IPS-11a (cell line): ENCODE measurements around the gene KBTBD2.
"Not testable (repeated sequence)": the region's sequence is repeated elsewhere in the genome, so short reads cannot be mapped to it uniquely, and the experiment has no call there.

Experiments
- H3K4me3 ChIP-seq: one replicate; pipeline ENCODE4 v1.5.1; 2013; ENCODE audit warnings: low read depth, low read length, control low read depth

KBTBD2 gene

GRCh38 chr7:32891043-32891799 lies at the start of gene KBTBD2:
KBTBD2 (minus strand) TSS chr7:32891760; CDS start chr7:32879604, 12,156 bp downstream.
- peak within 1 kb of the TSS; percentile 81 for H3K4me3 ChIP-seq

GRCh38 chr7:32941181-32941580 lies 49.6 kb upstream of the KBTBD2 start:
- no peak overlapping the region for H3K4me3 ChIP-seq

GRCh38 chr7:32937344-32938174 lies 46.0 kb upstream of the KBTBD2 start:
- no peak overlapping the region for H3K4me3 ChIP-seq

DNA sequence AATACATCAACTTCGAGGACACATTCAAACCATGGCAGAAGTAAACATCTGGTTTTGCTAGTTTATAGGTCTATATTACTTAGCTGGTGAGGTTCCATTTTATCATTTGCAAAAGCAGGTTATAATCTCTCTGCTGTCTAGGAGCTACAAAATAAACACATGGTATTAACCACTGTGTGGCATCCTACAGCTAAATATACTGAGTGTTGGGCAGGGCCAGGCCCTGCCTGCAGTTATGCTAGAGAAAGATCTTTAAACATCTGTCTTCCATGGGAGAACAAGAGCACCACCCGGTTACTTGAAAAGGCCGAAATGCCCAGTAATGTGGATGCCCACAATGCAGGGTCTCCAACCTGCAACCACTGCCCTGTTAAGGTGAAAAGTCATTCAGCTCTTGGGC lies 45.1 kb upstream of the KBTBD2 start:
- no peak overlapping the region for H3K4me3 ChIP-seq

DNA sequence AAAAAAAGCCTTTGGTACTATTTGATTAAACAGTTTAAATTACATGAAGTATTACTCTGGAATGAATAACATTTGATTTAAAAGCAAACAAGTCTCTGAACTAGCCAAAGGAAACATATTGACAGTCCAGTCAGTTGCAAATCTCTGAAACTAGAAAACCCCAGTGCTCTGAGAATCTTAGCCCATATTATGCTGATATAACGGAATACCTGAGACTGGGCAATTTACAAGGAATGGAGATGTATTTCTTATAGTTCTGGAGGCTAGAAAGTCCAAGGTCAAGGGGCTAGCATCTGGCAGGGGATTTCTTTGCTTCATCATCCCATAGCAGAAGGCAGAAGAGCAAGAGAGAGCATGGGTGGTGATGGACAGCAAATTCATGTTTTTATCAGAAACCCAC lies 44.0 kb upstream of the KBTBD2 start:
- H3K4me3 ChIP-seq: no peak overlapping the region

- H3K4me3 ChIP-seq: no peak overlapping the region
These were observed 38.8 kb upstream of the KBTBD2 start for GRCh38 chr7:32930378-32930777.

- no peak overlapping the region for H3K4me3 ChIP-seq
These were observed 38.0 kb upstream of the KBTBD2 start for GRCh38 chr7:32929430-32930143.

GRCh38 chr7:32928785-32929298 lies 37.3 kb upstream of the KBTBD2 start:
- no peak overlapping the region for H3K4me3 ChIP-seq

DNA sequence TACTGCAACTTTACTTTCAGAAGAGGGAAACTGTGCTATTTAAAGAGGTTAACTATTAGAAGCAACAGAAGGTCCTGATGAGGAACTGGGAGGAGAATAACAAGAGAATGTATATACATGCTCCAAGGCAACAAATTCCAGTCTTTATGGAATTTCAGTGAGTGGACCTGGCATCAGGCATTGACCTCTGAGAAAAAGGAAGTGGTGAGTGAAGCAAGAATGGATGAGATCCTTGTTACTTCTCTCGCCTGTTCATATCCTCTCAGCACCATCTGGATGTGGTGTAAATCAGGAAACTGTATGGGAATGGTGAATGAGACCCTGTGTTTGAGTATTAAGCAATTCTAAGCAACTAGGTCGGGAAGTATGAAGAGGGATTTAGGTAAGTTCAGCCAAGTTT lies 30.3 kb upstream of the KBTBD2 start:
- no peak overlapping the region for H3K4me3 ChIP-seq

DNA sequence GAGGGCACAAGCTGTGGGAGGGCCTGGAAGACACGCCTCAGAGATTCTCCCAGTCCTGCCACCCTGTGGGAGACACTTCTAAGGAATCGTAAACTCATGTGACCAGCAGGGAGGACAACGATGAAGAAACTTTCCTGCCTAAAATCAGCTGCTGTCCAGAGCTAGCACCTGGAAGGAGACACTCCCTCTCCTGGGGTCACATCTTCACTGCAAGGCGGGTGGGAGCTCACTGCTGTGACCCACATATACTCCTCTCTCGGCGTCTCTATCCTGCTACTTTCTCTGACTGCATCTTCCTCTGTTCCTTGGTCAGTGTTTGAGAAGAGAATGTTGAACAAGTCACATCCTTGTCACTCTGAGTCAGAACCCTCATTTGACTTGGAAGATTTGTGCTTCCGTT lies 25.4 kb upstream of the KBTBD2 start:
- H3K4me3 ChIP-seq: not testable (repeated sequence)

- H3K4me3 ChIP-seq: no peak overlapping the region
These were observed 24.4 kb upstream of the KBTBD2 start for GRCh38 chr7:32916006-32916405.

DNA sequence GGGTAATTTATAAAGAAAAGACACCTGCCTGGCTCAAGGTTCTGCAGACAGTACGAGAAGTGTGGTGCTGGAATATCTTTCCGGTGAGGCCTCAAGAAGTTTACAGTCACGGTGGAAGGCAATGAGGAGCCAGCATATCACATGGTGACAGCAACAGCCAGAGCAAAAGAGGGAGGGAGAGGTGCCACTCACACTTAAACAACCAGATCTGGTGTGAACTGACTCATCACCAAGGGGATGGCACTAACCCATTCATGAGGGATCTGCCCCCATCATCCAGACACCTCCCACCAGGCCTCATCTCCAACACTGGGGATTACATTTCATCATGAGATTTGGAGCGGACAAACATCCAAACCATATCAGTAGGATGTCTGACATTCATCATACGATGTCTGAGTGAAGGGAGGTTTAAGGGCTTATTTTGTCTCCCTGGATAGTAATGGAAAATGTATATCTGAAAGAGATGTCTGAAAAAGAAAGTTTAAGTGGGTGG lies 23.5 kb upstream of the KBTBD2 start:
- no peak overlapping the region for H3K4me3 ChIP-seq

DNA sequence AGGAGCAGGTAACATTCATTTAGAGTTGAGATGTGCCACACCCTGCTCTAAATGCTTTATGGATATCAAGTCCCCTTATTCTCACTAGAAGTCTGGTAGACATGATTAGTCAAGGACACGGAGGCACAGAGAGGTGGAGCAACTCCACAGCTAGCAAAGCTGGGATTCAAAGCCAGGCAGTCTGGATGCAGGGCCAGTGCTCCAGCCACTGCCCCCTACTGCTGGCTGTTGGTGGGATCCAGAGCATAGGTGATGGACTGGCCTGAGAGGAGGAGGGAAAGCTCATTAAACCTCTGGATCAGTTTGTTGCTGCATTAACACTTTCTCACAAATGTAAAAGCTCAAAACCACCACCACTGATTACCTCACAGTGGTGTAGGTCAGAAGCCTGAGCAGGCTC lies 22.6 kb upstream of the KBTBD2 start:
- no peak overlapping the region for H3K4me3 ChIP-seq

DNA sequence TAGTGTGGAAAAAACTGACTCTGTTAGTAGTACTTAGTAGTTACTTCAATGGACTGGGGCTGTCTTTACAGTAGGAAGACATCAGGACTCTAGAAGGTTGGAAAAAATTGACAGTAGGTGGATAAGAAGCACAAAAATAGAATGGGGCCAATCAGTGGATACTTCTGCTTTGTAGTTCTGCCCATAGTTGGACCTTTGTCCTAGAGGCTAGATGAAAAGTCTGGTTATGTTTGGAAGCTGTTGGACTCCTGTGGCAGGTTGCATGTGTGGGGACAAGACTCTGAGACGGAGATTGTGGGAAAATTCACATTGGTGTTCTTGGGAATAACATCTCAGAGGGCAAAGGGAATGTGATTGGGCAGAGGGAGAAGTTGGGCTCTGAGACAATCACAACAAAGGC lies 18.6 kb upstream of the KBTBD2 start:
- H3K4me3 ChIP-seq: no peak overlapping the region

DNA sequence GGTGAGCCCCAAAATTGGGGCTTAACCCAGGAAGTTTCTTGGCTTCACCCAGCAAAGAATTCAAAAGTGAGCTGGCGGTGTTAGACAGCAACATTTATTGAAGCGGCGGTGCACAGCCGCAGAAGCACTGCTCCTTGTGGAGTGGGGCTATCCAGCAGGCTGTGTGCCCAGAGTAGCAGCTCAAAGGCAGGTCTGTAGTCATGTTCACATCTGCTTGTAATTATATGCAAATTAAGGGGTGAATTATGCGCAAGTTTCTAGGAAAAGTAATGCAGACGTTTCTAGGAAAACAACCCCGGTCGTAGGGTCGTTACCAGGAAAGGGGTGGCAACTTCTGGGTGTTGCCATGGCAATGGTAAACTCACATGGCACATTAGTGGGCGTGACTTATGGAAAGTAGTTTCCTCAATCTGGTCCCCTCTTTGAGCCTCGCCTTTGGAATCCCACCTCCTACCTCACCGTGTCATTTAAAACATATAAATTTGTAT lies 13.7 kb upstream of the KBTBD2 start:
- H3K4me3 ChIP-seq: peak overlapping the region; percentile 31

DNA sequence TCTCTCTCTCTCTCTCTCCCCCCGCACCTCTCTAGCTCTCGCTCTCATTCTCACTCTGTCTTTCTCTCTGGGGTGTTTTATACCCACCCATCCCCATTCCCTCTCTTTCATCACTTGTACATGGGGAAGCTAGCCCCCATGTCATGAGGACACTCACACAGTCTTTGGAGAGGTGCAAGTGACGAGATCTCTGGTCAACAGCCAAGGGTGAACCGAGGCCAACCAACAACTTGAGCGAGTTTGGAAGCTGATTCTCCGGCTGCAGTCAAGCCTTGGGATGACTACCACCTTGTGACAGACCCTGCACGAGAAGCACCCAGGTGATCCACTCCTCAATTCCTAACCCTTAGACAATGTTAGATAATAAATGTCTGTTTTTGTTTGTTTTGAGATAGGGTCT lies 10.1 kb upstream of the KBTBD2 start:
- H3K4me3 ChIP-seq: no peak overlapping the region

DNA sequence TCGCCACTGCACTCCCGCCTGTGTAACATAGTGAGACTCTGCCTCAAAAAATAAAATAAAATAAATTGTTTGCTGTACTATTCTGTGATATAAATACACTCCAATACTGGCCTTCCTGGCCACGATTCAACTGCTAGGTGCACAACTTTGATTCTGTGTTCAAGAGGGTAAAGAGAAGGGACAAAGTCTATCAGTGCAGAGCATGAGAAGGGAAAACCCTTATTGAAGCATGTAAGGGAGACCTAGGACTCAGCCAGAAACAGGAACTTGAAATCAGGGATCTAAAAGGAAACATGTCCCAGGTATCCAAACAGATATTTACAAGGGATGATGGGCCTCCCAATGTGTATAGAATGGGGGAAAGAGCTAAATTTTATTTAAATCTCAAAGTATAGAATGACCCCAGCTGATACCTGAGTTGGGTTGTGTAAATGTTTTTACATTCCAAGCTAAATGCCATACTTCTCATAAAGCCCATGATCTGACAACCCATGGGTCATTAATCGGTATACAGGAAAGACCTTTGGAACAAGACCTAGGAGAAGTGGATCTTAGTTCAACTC lies 9.0 kb upstream of the KBTBD2 start:
- H3K4me3 ChIP-seq: no peak overlapping the region

- not testable (repeated sequence) for H3K4me3 ChIP-seq
These were observed 5.8 kb upstream of the KBTBD2 start for GRCh38 chr7:32897376-32897775.

DNA sequence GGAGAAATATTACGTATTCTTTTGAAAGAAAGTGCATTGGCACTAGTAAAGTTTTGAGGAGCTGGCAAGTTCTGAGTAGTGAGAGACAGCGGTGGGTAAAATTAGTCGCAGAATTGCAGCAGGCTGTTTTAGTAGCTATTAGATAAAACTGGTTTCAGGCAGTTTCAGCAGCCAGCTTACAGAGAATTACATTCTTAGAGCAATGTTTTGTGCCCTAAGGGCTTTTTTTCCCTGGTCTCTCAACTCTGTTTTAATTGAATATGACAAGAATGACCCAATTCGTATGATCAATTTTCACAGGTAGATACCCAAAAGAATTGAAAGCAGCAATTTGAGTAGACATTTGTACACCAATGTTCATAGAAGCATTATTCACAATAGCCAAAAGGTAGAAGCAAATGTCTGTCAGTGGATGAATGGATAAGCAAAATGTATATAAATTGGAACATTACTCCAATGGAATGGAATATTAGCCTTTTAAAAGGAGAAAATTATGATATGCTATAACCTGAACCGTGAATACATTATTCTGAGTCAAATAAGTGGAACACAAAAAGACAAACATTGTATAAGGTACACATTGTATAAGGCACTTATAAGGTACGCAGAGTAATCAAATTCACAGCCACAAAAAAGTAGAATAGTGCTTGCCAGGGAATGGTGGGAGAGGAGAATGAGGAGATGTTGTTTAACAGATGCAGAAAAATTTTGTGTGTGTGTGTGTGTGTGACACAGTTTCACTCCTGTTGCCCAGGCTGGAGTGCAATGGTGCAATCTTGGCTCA lies 5.2 kb upstream of the KBTBD2 start:
- H3K4me3 ChIP-seq: no peak overlapping the region

- H3K4me3 ChIP-seq: no peak overlapping the region
These were observed 2.6 kb upstream of the KBTBD2 start for GRCh38 chr7:32894171-32894570.
